HG02571 (cell line): ENCODE data around the gene CSK.
"Not testable (repeated sequence)": the region's sequence is repeated elsewhere in the genome, so short reads cannot be mapped to it uniquely, and the experiment has no call there.

Experiments
- ATAC-seq: cut with Tn5 transposase; IDR thresholded peaks from one replicate; pipeline ENCODE4 v1.9.1; 2021; ENCODE audit warnings: mild to moderate bottlenecking, moderate library complexity; ENCODE audit not compliant: unreplicated experiment

CSK gene

DNA sequence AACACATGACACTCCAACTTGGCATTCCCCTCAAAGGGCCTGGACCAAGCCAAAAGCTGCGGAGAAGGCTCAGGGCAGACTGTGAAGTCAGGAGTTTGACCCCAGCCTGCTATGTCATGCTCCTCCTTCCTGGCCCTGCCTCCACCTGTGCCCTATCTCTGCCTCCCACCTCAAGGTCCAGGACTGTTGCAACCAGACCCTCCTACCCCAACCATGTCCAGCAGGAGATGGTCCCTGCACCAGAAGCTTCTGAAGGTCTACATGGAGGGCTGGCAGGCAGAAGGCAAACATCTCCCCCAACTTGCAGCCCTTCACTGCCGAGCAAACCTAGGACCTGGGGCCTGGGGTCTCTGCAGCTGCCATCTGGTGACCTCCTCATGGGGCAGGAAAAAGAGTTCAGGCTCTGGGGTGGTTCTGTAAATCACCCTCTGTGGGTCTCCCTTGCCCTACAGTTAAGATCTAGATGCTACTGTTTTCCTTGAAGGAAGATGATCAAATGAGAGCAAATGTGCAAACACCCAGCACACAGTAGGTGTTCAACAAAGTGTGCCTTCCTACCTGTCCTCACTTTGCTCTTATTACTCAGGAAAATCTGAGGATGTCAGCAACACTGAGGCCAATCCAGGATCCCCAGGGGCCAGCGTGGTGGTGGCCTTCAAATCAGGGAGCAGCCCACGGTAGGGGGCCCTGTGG, 11.5 kb upstream of the CSK start:
- ATAC-seq: no peak

- ATAC-seq: no peak
These were observed 8.6 kb upstream of the CSK start for GRCh38 chr15:74773329-74773728.

DNA sequence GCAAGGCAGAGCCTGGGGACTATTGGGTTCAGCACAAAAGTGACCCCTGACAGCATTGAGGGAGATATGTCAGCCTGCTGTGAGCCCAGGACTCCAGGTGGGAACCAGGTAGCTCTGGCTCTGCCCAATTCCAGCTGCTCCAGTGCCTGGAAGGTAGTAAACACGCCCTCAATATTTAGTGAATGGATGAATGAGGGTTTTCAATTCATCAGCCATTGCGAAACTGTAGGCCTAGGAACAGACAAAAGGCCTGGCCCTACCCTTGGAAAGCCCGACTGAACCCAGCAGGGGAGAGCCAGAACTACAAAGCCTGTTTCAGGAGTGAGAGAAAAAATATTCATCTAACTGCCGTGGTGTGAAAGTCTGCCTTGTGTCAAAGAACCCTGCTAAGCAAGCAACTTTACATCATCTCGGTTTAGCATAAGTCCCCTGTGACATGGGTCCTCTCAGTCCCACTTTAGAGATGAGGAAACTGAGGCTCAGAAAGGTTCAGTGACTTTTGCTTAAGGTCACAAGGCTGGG, 8.1 kb upstream of the CSK start:
- ATAC-seq: no peak

DNA sequence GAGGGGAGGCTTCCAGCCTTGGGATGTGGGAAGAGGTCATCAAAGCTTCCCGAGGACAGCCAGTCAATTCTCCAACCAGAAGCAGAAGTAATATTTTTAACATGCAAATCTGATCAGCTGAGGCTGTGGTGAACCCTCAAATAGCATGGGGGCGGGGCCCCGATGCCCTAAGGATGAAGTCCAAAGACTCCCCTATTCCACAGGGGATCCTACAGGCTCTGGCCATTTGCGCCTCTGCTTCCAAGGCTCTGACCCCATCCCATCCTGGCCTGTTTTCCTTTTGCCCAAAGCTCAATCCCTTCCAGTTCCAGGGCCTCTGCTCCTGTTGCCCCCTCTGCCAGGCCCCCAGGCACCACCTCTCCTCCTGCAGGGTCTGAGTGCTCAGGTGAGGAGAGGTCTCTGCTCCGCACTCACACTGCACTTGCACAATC, 6.7 kb upstream of the CSK start:
- ATAC-seq: no peak

DNA sequence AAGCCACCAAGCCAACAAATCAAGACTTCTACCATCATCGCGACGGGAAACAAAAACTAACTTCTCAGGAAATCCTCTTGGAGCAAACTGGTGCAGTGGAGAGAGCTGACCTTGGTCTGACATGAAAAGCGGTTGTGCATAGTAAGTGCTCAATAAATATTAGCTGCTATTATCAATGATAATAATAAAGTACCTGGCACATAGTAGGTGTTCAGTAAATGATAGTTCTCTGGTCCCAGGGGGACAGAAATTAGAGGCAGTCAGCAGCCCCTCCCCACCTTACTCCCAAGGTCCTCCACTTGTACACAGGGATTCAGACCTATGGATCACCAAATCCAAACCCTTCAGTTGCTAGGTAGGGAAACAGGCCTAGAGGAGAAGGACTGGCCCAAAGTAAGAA, 6.0 kb upstream of the CSK start:
- ATAC-seq: no peak

- no peak for ATAC-seq
These were observed 4.8 kb upstream of the CSK start for GRCh38 chr15:74776821-74777768.

- ATAC-seq: no peak
These were observed 3.9 kb upstream of the CSK start for GRCh38 chr15:74777769-74778598.

- ATAC-seq: no peak
These were observed 3.3 kb upstream of the CSK start for GRCh38 chr15:74778599-74778970.

- ATAC-seq: no peak
These were observed 2.7 kb upstream of the CSK start for GRCh38 chr15:74779162-74779648.

GRCh38 chr15:74780523-74781430, 1.1 kb upstream of the CSK start:
- no peak for ATAC-seq

- peak; percentile 4 for ATAC-seq
These were observed 585 bp downstream of the CSK start for GRCh38 chr15:74782259-74783071.

GRCh38 chr15:74783072-74783807, 1.4 kb downstream of the CSK start:
- ATAC-seq: no peak

DNA sequence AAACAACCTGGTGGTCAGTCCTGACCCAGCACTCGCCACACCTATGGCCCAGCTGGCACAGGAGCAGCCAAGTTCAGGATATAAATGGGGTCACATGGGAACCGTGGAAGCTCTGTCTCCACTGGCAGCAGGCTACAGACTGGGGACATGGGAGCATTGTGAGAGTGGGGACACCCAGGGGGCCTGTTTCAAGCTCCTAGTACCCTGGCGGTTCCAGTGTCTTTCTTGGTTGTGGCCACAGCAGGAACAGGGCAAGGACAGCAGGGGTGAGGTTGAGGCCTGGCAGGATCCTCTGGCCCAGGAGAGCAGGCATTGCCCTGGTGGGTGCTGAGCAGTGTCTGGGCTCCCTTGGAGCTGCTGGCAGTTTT, 1.9 kb downstream of the CSK start:
- no peak for ATAC-seq

- ATAC-seq: no peak
These were observed 2.7 kb downstream of the CSK start for GRCh38 chr15:74784426-74785193.

DNA sequence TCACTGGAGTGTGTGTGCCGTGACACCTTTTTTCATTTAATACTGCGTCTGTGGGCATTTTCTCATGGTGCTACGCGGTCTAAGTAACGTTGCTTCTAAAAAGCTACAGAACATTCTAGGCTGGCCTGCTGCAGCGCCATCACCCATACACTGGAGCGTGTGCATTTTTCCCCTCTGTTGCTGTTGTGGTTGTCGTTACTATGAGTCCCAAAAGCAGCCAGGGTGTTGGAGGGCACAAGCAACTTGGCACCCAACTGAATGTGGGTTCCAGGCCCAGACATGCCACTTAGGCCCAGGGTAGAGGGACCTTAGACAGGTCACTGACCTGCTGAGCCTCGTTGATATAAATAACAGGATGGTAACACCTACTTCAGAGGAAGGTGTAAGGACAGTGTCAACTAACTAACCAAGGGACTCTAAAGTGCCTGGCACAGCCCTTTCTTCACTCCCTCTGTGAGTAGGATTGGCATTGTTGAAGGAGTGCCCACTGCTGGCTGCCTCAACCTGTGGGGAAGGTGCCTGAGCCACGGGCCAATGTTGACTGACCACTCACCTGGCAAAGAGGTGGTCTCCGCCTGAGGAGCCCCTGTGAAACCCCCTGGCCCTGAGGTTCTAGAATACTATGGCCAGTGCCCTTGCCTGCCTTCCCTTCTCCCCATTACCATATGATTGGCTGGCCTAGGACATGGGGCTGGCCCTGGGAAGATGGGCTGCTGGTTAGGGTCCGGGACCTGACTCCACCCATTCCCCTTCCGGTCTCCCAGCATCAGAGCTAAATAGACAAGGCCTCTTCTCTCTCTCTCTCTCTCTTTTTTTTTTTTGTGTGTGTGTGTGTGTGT, 3.5 kb downstream of the CSK start:
- ATAC-seq: no peak

GRCh38 chr15:74786081-74786480, 4.2 kb downstream of the CSK start:
- ATAC-seq: not testable (repeated sequence)
